HG02610 (cell line): ENCODE results near the gene ANTKMT.
"Not testable (repeated sequence)": the region's sequence is repeated elsewhere in the genome, so short reads cannot be mapped to it uniquely, and the experiment has no call there.

ENCODE experiments used
- ATAC-seq: cut with Tn5 transposase; IDR thresholded peaks from one replicate; pipeline ENCODE4 v1.9.1; 2021; ENCODE audit warnings: mild to moderate bottlenecking, moderate library complexity; ENCODE audit not compliant: unreplicated experiment

The ANTKMT gene

GRCh38 chr16:712740-713250 is 8.2 kb upstream of the ANTKMT start:
- ATAC-seq = not testable (repeated sequence)

GRCh38 chr16:714079-714478 is 6.9 kb upstream of the ANTKMT start:
- ATAC-seq = no peak

- ATAC-seq = peak; percentile 77
Observed at GRCh38 chr16:714558-715476, 6.1 kb upstream of the ANTKMT start, which contains the start of gene METRN. METRN (plus strand) TSS chr16:715118; CDS start chr16:715290, 172 bp downstream.

DNA sequence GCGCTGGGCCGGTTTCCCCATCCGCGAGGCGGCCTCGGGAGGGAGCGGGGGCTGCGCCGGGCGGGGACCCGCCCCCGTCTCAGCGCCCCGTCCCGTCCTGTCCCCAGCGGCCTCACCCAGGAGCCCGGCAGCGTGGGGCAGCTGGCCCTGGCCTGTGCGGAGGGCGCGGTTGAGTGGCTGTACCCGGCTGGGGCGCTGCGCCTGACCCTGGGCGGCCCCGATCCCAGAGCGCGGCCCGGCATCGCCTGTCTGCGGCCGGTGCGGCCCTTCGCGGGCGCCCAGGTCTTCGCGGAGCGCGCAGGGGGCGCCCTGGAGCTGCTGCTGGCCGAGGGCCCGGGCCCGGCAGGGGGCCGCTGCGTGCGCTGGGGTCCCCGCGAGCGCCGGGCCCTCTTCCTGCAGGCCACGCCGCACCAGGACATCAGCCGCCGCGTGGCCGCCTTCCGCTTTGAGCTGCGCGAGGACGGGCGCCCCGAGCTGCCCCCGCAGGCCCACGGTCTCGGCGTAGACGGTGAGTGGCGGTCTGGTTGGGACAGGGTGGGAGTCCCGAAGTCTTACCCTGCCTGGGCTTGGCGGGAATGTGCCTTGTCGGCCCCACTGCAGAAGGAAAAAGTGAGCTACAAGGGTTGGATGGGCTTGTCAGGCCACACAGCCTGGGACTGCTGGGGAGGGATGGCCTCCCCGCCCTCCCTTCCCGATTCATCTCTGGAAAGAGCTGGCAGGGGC is 5.3 kb upstream of the ANTKMT start:
- peak; percentile 7 for ATAC-seq

GRCh38 chr16:716200-716568 is 4.8 kb upstream of the ANTKMT start:
- no peak for ATAC-seq

DNA sequence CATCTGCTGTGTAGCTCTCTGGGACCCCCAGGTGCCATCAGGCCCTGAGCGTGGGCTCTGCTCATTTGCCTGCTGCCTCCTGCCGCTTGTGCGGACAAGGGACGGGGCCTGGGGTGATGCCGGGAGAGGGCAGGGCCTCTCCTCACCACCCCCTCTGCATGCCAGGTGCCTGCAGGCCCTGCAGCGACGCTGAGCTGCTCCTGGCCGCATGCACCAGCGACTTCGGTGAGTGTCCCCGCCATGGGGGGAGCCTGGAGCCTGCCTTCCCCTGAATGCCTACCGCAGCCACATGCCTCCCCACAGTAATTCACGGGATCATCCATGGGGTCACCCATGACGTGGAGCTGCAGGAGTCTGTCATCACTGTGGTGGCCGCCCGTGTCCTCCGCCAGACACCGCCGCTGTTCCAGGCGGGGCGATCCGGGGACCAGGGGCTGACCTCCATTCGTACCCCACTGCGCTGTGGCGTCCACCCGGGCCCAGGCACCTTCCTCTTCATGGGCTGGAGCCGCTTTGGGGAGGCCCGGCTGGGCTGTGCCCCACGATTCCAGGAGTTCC is 4.1 kb upstream of the ANTKMT start:
- ATAC-seq = no peak

DNA sequence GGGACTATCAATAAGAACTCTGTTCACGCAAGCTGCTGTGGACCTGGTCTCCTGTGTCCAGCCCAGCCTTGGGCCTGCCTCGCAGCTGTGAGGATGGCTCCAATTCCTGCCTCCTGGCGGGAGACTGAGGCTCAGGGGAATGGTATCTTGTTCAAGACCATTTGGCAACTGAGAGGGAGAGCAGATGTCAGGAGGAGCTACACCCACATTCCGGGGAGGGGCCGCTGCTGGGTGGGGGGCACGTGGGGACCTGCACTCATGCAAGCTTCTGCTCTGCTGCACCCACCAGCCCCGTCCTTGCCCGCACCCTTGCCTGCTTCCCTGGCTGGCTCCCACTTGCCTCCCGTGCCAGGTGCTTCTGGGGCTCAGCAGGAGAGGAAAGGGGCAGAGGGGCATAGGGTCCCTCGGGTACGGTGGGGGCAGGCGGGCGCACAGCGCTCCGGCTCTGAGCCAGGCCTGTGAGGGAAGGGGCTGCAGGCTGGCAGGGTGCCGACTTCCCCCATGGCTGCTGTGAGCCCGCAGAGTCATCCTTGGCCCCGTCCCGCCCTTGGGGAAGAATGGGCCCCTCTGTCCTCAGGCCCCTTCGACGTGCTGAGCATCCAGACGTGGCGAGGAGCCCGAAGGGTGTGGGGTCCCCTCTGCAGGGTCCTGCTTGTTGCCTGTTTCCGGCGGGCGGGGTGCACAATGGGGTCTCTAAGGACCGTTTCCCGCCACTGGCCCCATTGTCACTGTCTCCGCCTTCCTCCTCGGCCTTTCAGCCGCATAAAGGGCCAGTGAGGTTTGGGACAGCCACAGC is 3.3 kb upstream of the ANTKMT start:
- ATAC-seq = no peak

DNA sequence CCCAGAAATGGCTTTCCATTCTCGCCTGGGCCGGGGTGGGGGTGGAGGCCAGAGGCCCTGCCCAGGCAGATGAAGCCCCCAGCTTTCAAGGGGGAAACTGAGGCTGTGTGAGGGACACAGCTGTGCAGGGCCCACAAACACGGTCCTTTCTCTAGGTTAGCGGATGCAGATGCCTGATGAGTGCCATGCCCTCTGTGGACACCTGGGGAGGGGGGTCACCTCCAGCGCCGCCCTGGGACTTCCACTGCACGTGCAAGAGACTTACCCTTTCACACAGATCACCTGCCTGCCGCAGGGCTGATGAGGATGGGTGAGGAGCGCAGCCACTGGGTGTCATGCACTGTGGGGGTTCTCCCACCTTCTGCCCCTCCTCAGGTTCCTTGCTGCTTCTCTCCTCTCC is 2.6 kb upstream of the ANTKMT start:
- no peak for ATAC-seq

- ATAC-seq = no peak
Observed at GRCh38 chr16:718922-719321, 2.0 kb upstream of the ANTKMT start.

GRCh38 chr16:719815-720446 is 1.0 kb upstream of the ANTKMT start:
- no peak for ATAC-seq

GRCh38 chr16:720447-720989 is 428 bp upstream of the ANTKMT start:
- ATAC-seq = no peak

GRCh38 chr16:721765-722540 is 1.0 kb downstream of the ANTKMT start:
- no peak for ATAC-seq

- ATAC-seq = no peak
Observed at GRCh38 chr16:722835-723633, 2.1 kb downstream of the ANTKMT start.

DNA sequence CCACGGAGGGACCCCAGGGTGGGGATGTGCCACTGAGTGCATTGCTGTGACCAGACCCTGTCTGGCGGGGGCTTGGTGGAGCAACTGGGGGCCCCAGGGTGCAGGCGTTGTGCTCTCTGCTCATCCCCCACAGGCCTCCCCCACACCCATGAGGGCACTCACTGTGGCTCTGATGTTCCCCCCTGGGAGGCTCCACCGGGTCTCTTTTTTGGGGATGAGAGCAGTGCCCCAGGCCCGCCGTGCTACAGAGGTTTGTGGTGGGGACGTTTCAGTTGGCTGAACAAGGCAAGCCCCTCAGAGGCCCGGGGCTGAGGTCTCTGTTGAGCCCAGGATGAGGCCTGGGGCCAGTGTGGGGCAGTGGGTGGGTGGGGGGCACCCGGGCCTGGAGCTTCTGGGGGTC is 2.7 kb downstream of the ANTKMT start:
- ATAC-seq = no peak

GRCh38 chr16:724188-725040 is 3.5 kb downstream of the ANTKMT start:
- no peak for ATAC-seq

- ATAC-seq = no peak
Observed at GRCh38 chr16:725041-725376, 4.1 kb downstream of the ANTKMT start.

DNA sequence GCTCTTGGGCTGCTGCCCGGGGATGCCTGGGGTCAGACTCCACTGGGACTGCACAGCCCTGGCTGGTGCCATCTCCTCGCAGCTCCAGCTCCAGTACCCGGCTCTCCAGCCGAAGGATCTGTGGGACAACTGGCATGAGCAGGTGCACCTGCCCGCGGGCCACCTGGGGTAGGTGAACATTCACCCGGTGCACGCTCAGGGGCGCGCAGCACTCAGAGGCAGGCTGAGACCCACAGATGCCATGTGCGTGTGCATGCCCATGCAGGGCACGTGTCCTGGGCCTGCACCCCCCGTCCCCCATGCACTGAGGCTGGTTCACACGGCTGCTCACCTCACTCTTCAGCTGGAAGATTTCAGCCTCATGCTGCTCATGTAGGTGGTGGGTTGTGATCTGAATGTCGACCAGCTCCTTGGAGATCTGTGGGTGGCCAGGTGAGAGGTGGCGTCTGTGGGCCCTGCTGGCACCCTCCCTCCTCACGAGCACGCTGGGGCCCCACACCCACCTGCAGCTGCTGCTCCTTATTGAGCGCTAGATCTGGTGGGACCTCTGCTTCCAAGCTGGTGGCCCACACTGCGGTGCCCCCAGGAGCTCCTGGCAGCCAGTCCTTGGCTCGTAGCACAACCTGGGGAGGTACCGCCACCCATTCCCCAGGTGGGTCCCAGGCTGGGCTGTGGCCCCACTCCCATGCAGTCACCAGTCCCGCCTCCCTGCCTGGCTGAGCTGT is 4.7 kb downstream of the ANTKMT start:
- ATAC-seq = no peak
